K562 (cell line): ENCODE results near the gene SLC23A2. TPM values are rescaled to one million over a fixed set of nuclear protein-coding genes. Genes with fewer than 3 reads are reported as not detected.

Experiments used
- E2F8 ChIP-seq: fragments of 450-650 bp; IDR thresholded peaks from 2 replicates; pipeline ENCODE4 v1.7.1; 2018; ENCODE audit warnings: mild to moderate bottlenecking, low read depth; ENCODE audit not compliant: partially characterized antibody
- FOXO4 ChIP-seq: fragments of 450-650 bp; formaldehyde crosslinking; IDR thresholded peaks from 2 replicates; pipeline ENCODE4 v1.4.0; 2020; ENCODE audit warnings: mild to moderate bottlenecking, moderate library complexity
- GTF2A2 ChIP-seq: IDR thresholded peaks from 2 replicates; pipeline ENCODE4 v1.6.1; 2016; ENCODE audit warnings: mild to moderate bottlenecking, missing genetic modification characterization, missing compliant biosample characterization
- LCOR ChIP-seq: sonication (generic); formaldehyde crosslinking; IDR thresholded peaks from 2 replicates; pipeline ENCODE4 v1.8.0; 2022; ENCODE audit warnings: mild to moderate bottlenecking, missing genetic modification reagents
- PTBP1 ChIP-seq: fragments of 200-400 bp; formaldehyde crosslinking; IDR thresholded peaks from 2 replicates; pipeline ENCODE4 v1.6.1; 2017; ENCODE audit warnings: low read depth, low read length
- ZNF518B ChIP-seq: fragments of 250-450 bp; sonication (Bioruptor Pico); IDR thresholded peaks from 2 replicates; pipeline ENCODE4 v1.5.0; 2021; ENCODE audit warnings: mild to moderate bottlenecking, moderate library complexity
- ZNF668 ChIP-seq: fragments of 250-450 bp; sonication (Bioruptor Pico); IDR thresholded peaks from 2 replicates; pipeline ENCODE4 v1.8.0; 2022; ENCODE audit warnings: mild to moderate bottlenecking, inconsistent platforms
- polyA plus RNA-seq, 8 experiments: library from polyadenylated mRNA; depleted of rRNA in 4 of 8; stranded (reverse) in 5 of 8; unstranded in 3 of 8; fragments of >200 nt; fragmentation: Nextera tagmentation in 2 of 8; fragmentation: Illumina TruSeq in 1 of 8; extraction: Ambion mirVana in 2 of 8; extraction: Trizol in 1 of 8; gene quantifications; 2 replicates each; pipeline versions ENCODE4 v1.2.1 to v1.2.3, GENCODE V29; 2011 to 2014; ENCODE audit warnings: inconsistent platforms in 1 of 8, missing spikeins in 1 of 8
- total RNA-seq, 7 experiments: library from RNA; depleted of rRNA in 6 of 7; stranded (reverse); fragments of >200 nt in 6 of 7; fragmentation: Illumina TruSeq in 2 of 7; extraction: Trizol in 2 of 7; gene quantifications; 2 replicates each; pipeline versions ENCODE4 v1.2.1 to v1.2.3, GENCODE V29; 2011 to 2021; ENCODE audit warnings: low replicate concordance in 1 of 7

Gene SLC23A2
- total and polyA plus RNA-seq, 9 of the 15 experiments (the other 6 are each of a cell fraction or from before 2014, with no cell fraction given), result 0.39 to 6.7 (median 3.2) TPM

- TF ChIP-seq ZNF668 (CRISPR knock-in tag) (no peak), GTF2A2 (tag) (no peak), LCOR (CRISPR knock-in tag) (no peak), PTBP1 (no peak), FOXO4 (CRISPR knock-in tag) (no peak), E2F8 (no peak), ZNF518B (CRISPR knock-in tag) (no peak)
Observed at GRCh38 chr20:4837760-4838159, 163.6 kb downstream of the SLC23A2 start (continued).
